MM.1S (cell line): ENCODE measurements around the gene SYNPO2.

ENCODE experiments used
- DNase-seq: peaks from one replicate; pipeline ENCODE4 v3.0.0-alpha.2; 2015
- H2AFZ ChIP-seq: fragments of 300-600 bp; sonication (generic); 2 replicates; pipeline ENCODE4 v1.6.0; 2016; ENCODE audit warnings: antibody characterized with exemption, low read length
- H3F3A ChIP-seq: fragments of 300-600 bp; sonication (generic); 2 replicates; pipeline ENCODE4 v1.6.1; 2016; ENCODE audit warnings: mild to moderate bottlenecking, antibody characterized with exemption, low read length, moderate library complexity, mixed read lengths; ENCODE audit not compliant: insufficient read depth
- H3K27ac ChIP-seq: fragments of 300-600 bp; sonication (generic); 2 replicates; pipeline ENCODE4 v1.5.1; 2016; ENCODE audit warnings: mild to moderate bottlenecking, low read length
- H3K27me3 ChIP-seq: fragments of 300-600 bp; sonication (generic); replicated peaks from 2 replicates; pipeline ENCODE4 v1.6.0; 2016; ENCODE audit warnings: low read length; ENCODE audit not compliant: insufficient read depth
- H3K36me3 ChIP-seq: fragments of 300-600 bp; sonication (generic); replicated peaks from 2 replicates; pipeline ENCODE4 v1.6.1; 2016; ENCODE audit warnings: mild to moderate bottlenecking, low read length, mixed read lengths; ENCODE audit not compliant: insufficient read depth
- H3K4me1 ChIP-seq: fragments of 300-600 bp; sonication (generic); 2 replicates; pipeline ENCODE4 v1.6.1; 2016; ENCODE audit warnings: low read length, mixed read lengths
- H3K4me2 ChIP-seq: fragments of 300-600 bp; sonication (generic); 2 replicates; pipeline ENCODE4 v1.6.0; 2016; ENCODE audit warnings: low read depth, low read length
- H3K4me3 ChIP-seq: fragments of 300-600 bp; sonication (generic); 2 replicates; pipeline ENCODE4 v1.5.1; 2016; ENCODE audit warnings: low read length, mixed read lengths
- H3K79me2 ChIP-seq: fragments of 300-600 bp; sonication (generic); 2 replicates; pipeline ENCODE4 v1.6.1; 2016; ENCODE audit warnings: mixed run types, low read length, mixed read lengths
- H3K9ac ChIP-seq: fragments of 300-600 bp; sonication (generic); 2 replicates; pipeline ENCODE4 v1.6.1; 2016; ENCODE audit warnings: low read length, mixed read lengths
- H3K9me2 ChIP-seq: fragments of 300-600 bp; sonication (generic); replicated peaks from 2 replicates; pipeline ENCODE4 v1.6.1; 2016; ENCODE audit warnings: mild to moderate bottlenecking, low read length, mixed read lengths; ENCODE audit not compliant: insufficient read depth
- H3K9me3 ChIP-seq: fragments of 300-600 bp; sonication (generic); replicated peaks from 2 replicates; pipeline ENCODE4 v1.6.1; 2016; ENCODE audit warnings: mild to moderate bottlenecking, low read length, mixed read lengths; ENCODE audit not compliant: insufficient read depth
- H4K20me1 ChIP-seq: fragments of 300-600 bp; sonication (generic); 2 replicates; pipeline ENCODE4 v1.6.1; 2016; ENCODE audit warnings: mild to moderate bottlenecking, low read length, moderate library complexity, mixed read lengths; ENCODE audit not compliant: insufficient read depth
- EZH2 ChIP-seq: fragments of 300-600 bp; sonication (generic); optimal IDR thresholded peaks from 2 replicates; pipeline ENCODE3; 2017; ENCODE audit warnings: low read depth, mild to moderate bottlenecking, antibody characterized with exemption, low read length, mixed read lengths
- EZH2phosphoT487 ChIP-seq: fragments of 300-600 bp; sonication (generic); IDR thresholded peaks from 2 replicates; pipeline ENCODE4 v1.6.1; 2018; ENCODE audit warnings: antibody characterized with exemption, low read length
- TF ChIP-seq, protein P1 (sequence below): fragments of 300-600 bp; sonication (generic); IDR thresholded peaks from 2 replicates; pipeline ENCODE4 v1.5.1; 2016; ENCODE audit warnings: antibody characterized with exemption, low read length, mixed read lengths

The SYNPO2 gene

DNA sequence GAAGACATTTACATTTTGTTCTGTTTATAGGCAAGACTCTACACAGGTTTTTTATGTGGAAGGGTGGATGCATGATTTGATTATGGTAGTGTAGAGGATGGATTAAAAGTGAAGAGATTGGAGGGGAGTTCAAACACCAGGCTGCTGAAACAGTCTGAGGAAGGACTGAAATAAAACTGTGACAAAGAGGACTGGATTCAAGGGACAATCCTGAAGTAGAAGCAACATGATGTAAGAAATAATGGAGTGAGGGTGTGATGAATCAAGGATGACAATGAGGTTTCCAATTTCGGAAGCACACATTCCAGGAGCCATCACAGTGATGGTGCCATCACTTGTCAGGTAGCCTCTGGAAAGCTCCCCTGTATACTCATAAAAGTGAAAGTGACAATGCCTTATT is 103.5 kb downstream of the SYNPO2 start:
- Histone ChIP-seq H3K4me1 (no peaks in the 10 kb centered on the region), H3K27ac (no peak overlapping the region), H3K9me3 (no peaks in the 10 kb centered on the region), H3K36me3 (no peaks in the 10 kb centered on the region), H3K9ac (no peak overlapping the region), H3K4me3 (no peak overlapping the region), H4K20me1 (no peaks in the 10 kb centered on the region), H3K9me2 (no peaks in the 10 kb centered on the region), H3K79me2 (no peaks in the 10 kb centered on the region), H3F3A (no peaks in the 10 kb centered on the region), H3K27me3 (no peaks in the 10 kb centered on the region), H3K4me2 (peak overlapping the region; percentile 58), H2AFZ (no peak overlapping the region)
- DNase-seq: no peak
- TF ChIP-seq, protein P1, sequence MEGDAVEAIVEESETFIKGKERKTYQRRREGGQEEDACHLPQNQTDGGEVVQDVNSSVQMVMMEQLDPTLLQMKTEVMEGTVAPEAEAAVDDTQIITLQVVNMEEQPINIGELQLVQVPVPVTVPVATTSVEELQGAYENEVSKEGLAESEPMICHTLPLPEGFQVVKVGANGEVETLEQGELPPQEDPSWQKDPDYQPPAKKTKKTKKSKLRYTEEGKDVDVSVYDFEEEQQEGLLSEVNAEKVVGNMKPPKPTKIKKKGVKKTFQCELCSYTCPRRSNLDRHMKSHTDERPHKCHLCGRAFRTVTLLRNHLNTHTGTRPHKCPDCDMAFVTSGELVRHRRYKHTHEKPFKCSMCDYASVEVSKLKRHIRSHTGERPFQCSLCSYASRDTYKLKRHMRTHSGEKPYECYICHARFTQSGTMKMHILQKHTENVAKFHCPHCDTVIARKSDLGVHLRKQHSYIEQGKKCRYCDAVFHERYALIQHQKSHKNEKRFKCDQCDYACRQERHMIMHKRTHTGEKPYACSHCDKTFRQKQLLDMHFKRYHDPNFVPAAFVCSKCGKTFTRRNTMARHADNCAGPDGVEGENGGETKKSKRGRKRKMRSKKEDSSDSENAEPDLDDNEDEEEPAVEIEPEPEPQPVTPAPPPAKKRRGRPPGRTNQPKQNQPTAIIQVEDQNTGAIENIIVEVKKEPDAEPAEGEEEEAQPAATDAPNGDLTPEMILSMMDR: no peak
- TF ChIP-seq EZH2phosphoT487 (no peak), EZH2 (no peak)

DNA sequence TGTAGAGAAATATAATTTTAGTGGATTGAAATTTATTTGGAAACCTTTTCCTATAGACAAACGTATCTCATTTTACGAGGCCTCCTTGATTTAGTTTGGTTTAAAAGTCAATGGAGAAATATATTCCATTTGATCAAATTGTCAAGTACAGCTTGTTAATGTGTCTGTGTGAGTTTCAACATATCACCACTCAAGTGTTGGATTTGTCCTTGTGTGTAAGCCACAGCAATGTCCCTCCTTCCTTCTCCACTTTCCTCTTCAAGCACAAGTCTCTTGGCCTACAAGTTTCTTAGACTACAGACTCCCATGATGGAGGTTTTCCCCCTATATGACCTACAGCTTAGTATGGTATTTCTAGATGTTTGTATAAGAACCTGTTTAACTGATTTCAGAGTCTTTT is 104.7 kb downstream of the SYNPO2 start:
- H3K36me3 ChIP-seq: no peaks in the 10 kb centered on the region
- H3K9me3 ChIP-seq: no peaks in the 10 kb centered on the region
- H3K9me2 ChIP-seq: no peaks in the 10 kb centered on the region
- H3K9ac ChIP-seq: no peak overlapping the region
- H3K79me2 ChIP-seq: no peaks in the 10 kb centered on the region
- H3F3A ChIP-seq: no peaks in the 10 kb centered on the region
- H3K4me3 ChIP-seq: no peak overlapping the region
- no peaks in the 10 kb centered on the region for H3K4me1 ChIP-seq
- no peak overlapping the region for H3K27ac ChIP-seq
- no peaks in the 10 kb centered on the region for H3K27me3 ChIP-seq
- no peaks in the 10 kb centered on the region for H4K20me1 ChIP-seq
- H3K4me2 ChIP-seq: no peak overlapping the region
- no peak overlapping the region for H2AFZ ChIP-seq
- no peak for TF ChIP-seq EZH2phosphoT487
- TF ChIP-seq, protein P1: no peak
- no peak for TF ChIP-seq EZH2
- DNase-seq: no peak

DNA sequence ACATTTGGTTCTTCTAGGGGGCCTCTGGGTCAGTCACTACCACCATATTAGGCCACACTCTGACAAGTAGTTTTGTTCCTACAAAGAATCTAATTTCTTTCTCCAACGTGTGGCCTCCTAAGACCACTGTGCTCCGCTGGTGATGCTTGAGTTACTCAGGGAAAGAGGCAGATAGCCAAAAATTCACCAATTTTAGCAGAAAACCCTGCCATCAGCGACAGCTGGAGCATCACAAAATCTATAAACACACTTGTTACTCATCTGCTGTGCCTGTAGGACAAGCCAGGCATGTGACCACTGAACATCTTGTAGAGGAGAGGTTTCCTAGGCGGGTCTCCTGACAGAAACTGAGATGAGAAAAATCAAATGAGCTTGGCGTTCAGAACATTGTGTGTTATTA is 105.4 kb downstream of the SYNPO2 start:
- Histone ChIP-seq H2AFZ (no peak overlapping the region), H4K20me1 (no peaks in the 10 kb centered on the region), H3K4me1 (no peaks in the 10 kb centered on the region), H3K36me3 (no peaks in the 10 kb centered on the region), H3F3A (no peaks in the 10 kb centered on the region), H3K79me2 (no peaks in the 10 kb centered on the region), H3K27me3 (no peaks in the 10 kb centered on the region), H3K4me2 (no peak overlapping the region), H3K4me3 (no peak overlapping the region), H3K9me2 (no peaks in the 10 kb centered on the region), H3K9me3 (no peaks in the 10 kb centered on the region), H3K27ac (no peak overlapping the region), H3K9ac (no peak overlapping the region)
- TF ChIP-seq, protein P1: no peak
- no peak for TF ChIP-seq EZH2phosphoT487
- no peak for DNase-seq
